GM21447 (cell line): ENCODE measurements around the gene TBC1D8.

Experiments
- ATAC-seq: cut with Tn5 transposase; IDR thresholded peaks from one replicate; pipeline ENCODE4 v1.9.1; 2021; ENCODE audit not compliant: unreplicated experiment

Gene TBC1D8

GRCh38 chr2:101004620-101005325 is 146.4 kb downstream of the TBC1D8 start:
- no peak for ATAC-seq

DNA sequence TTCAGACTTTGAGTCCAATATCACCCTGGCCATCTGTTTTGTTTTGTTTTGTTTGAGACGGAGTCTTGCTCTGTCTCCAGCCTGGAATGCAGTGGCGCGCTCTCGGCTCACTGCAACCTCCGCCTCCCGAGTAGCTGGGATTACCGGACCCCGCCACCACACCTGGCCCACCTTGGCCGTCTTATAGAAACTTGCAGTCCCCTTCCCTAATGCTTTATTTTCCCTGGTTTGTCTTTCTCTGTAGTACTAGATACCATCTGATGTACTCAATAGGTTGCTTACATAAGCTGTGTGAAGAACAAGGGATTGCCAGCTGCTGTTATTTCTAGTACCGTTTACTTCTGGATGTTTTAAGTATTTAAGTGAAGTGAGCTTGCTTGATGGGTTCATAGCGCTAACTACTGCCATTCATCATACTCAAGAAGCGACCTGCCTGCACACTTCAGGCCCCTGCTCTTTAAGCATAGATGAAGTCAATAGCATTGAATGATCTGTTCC is 147.9 kb downstream of the TBC1D8 start:
- no peak for ATAC-seq

DNA sequence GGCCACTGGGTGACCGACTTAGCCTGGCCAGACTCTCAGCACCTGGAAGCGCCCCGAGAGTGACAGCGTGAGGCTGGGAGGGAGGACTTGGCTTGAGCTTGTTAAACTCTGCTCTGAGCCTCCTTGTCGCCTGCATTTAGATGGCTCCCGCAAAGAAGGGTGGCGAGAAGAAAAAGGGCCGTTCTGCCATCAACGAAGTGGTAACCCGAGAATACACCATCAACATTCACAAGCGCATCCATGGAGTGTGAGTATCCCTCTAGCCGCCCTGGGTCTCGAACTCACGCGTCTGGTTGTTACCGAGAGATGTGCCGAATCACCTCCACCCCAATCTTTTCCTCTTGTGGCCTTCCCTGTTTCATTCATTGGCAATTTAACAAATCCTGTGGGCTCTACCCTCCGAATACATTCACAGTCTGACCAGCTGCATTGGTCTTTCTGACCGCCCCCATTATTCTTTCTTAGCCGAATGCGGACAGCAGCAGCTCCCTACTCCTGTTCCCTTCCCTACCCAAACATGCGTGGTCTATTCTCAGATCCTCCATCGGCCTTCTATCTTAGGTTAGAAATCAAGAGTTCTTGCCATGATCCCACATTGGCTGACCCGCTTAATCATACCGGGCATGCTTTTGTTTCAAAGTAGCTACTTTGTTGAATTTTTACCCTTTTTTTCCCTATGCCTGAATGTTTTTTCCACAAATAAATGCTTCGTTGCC is 148.5 kb downstream of the TBC1D8 start:
- ATAC-seq, result no peak

DNA sequence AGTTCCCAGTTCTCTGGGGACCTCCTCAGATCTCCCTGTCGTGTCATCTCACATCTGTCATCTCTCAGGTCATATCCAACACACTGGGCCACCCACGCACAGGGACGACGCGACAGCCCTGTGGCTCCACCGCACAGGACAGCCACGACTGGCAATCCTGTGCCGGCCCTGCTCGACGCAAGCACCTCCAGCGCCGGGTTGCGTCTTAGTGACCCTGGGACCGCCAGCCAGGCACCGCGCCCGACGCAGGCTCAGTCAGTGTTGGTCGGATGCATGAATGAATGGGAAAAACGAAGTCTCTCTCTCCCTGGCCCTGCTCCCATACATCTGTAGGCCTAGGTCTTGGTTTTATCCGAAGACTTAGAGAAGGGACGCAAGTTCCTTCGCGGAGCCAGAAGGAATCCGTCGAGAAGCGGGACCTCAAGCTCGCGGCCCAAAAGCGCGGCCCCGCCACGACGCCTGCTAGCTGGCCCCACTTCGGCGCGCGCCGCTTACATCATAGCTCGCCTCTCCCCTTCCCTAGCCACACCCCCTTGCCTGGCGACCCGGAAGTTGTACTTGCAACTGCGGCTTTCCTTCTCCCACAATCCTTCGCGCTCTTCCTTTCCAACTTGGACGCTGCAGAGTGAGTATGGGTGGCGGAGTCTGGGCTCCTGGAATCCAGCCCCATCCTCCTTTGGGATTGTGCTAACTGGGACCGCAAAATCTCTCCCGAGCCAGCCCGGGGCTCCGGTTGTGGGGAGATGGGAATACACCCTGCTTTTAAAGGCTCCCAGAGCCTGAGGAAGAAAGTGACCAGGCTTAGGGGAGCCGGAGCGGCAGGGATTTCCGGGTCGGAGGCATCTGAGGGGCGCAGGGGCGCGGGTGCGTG is 149.3 kb downstream of the TBC1D8 start, which contains the start of gene RPL31:
Gene RPL31 (plus strand): TSS at position 599 of the 871 bp plus-strand sequence. CDS start 413 bp downstream, outside the sequence.
- ATAC-seq, result peak; percentile 94

DNA sequence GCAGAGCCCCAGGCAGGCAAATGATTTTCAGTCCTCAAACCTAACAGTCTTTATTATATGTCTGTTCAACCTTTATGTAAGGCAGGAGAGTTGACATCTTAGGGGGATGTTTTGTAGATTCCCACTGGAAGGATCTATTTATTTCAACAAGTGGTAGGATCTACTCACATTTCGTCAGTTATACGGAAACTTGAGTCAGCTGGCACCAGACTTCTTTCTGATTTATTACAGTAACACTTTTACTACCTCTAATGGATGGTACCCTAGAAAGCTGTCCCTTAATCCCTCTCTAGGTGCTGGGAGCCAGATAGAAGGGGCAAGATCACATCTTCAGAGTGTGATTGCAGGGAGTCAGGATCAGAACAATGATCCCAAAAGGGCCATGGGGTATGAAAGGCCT is 151.2 kb downstream of the TBC1D8 start:
- ATAC-seq, result no peak

GRCh38 chr2:100998235-100998573 is 153.0 kb downstream of the TBC1D8 start:
- no peak for ATAC-seq

DNA sequence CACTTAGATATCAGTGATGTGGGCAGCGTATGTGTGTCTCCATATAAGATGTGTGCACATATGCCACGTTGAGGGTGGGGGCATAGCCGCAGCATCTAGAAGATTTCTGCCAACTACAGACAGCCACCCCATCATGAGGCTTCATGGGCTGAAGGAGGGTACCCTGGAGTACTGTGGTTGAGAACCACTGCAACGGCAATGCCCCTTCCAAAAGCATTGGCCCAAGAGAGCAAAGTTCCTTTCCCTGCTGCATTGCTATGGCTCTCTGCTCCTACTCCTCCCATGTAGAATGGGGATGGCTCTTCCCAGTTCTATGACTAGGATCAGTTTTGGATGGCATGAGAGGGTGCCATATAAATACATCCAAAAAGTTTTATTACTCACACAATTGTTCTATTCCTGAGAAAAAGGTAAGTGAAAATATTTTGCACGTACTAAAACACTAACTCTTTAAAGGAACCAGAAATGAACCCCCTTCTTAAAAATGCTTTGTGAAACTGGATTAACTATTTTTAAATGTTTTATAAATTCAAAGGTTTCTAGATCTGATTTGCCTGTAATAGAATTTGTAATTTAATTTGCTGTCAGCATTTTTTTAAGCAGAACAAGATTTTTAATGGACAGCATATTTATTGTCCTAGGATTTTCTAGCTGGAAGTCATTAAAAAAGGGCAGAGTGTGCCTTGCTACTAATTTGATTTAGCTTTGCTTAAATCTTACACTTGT is 153.5 kb downstream of the TBC1D8 start:
- ATAC-seq, result no peak

GRCh38 chr2:100995309-100996075 is 155.7 kb downstream of the TBC1D8 start:
- ATAC-seq, result no peak

GRCh38 chr2:100993294-100993693 is 157.9 kb downstream of the TBC1D8 start:
- no peak for ATAC-seq

DNA sequence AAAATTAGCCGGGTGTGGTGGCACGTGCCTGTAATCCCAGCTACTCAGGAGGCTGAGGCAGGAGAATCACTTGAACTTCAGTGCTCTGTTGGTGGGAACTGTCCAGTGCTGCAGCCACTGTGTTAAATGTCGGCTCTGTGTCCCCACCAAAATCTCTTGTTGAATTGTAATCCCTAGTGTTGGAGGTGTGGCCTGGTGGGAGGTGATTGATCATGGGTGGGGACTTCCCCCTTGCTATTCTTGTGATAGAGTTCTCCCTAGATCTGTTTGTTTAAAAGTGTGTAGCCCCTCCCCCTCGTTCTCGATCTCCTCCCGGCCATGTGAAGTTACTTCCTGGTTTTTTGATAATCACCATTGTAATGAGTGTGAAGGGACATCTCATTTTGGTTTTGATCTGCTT is 158.9 kb downstream of the TBC1D8 start:
- ATAC-seq, result no peak

- ATAC-seq, result no peak
Measured at GRCh38 chr2:100991404-100991773, 159.8 kb downstream of the TBC1D8 start.

GRCh38 chr2:100990650-100991403 is 160.4 kb downstream of the TBC1D8 start:
- ATAC-seq, result no peak

DNA sequence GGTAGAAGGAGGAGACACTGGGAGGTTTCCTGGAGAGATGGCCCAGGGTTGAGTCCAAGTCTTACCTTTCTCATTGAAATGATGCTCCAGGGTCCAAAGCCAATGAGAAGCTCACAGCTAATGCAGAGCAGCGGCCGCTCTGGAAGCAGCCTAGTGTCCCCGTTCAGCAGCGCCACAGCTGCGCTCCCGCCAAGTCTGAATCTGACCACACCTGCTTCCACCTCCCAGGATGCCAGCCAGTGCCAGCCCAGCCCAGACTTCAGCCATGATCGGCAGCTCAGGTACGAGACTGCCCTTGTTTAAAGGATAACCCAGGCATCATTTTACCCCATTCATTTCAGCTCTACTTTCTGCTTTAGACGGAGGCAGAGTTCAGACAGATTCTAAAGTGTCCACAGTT is 161.0 kb downstream of the TBC1D8 start:
- no peak for ATAC-seq

DNA sequence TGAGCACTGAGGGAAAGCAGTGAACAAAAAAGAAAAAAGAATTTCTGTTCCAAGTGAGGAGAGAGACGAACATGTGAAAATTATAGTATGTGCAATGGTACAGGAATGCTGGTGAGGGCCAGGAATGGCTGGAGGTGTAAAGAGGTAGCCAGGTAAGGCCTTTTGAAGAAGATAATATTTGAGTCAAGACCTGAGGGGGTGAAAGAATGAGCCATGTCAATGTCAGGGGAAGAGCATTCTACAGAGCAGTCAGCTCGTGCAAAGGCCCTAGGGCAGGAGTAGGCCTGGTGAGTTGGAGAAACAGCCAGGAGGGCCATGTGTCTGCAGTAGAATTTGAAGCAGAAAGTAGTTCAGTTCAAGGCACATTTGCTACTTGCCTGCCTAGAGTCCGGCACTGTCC is 161.5 kb downstream of the TBC1D8 start:
- no peak for ATAC-seq

GRCh38 chr2:100988630-100989417 is 162.4 kb downstream of the TBC1D8 start:
- no peak for ATAC-seq

DNA sequence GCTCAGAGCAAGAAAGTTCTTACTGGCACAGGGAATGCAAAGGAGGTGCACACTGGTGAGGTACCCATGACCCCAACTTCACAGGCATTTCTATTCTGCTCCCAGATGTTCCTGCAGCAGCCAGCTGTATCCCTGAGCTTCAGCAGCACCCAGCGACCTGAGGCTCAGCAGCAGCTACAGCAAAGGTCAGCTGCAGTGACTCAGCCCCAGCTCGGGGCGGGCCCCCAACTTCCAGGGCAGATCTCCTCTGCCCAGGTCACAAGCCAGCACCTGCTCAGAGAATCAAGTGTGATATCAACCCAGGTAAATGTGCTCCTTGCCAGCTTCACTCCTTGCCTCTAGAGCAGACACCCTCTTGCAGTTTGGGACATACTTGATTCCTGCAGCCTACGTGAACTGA is 163.2 kb downstream of the TBC1D8 start:
- no peak for ATAC-seq

GRCh38 chr2:100987536-100987935 is 163.6 kb downstream of the TBC1D8 start:
- ATAC-seq, result no peak

GRCh38 chr2:100986157-100986556 is 165.0 kb downstream of the TBC1D8 start:
- no peak for ATAC-seq

DNA sequence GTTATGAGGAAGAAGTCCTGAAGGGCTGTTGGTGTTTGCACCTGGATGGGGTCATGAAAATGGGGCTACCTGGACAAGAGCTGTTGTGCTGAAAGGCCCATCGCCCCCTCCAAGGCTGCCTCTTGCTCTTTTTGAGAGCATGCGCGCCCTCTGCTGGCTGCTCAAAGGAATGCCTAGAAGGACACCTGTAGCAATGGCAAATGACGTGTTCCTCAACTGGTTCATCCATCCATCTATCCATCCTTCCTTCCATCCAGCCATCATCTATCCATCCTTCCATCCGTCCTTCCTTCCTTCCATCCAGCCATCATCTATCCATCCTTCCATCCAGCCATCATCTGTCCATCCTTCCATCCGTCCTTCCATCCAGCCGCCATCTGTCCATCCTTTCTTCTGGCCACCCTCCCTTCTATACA is 166.3 kb downstream of the TBC1D8 start:
- no peak for ATAC-seq
